CD4-positive, alpha-beta T cell treated with Interleukin-12 subunit alpha and Interleukin-12 subunit beta, for 1 hour (primary cell): ENCODE results near the gene MAP3K14.

ENCODE experiments used
- DNase-seq: peaks from one replicate; pipeline ENCODE4 v3.0.0-alpha.2; 2020

MAP3K14 gene

DNA sequence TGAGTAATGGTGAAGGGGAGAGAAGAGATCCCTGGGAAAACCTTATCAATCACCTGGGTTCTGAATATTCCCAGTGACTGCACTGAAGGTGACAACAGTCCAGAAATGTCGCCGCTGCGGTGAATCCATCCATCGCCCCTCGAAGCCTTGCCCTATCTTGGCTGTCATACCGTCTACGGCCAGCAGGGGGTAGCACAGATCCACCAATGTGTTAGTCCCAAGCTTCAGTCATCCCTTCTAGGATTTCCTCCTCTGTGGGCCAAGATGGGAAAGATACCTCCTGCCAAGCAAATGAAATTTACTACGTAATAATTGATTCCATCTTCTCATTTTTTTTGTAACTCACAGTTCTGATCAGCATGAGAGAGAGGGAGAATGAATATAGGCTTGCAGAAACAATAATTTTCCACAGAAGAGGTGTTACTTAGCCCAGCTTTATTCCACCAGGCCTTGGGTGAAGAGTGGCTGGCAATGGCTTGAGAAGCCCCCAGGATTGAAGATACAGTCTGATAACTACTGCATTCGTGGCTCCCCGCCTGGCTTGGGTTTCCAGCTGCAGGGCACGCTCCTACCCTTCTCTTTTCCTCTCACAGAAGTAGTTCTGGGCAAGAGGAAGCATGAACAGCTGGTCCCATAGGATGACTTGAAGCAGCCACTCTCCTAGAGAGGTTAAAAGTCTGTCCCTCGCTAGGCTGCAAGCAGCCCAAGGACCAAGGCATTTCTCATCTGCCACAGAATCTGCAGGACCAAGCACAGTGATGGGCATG, 97.7 kb downstream of the MAP3K14 start:
- DNase-seq: peak; percentile 87
